HEK293T (cell line): ENCODE data around the gene PIK3AP1.

Experiments
- L3MBTL2 ChIP-seq: fragments of 450-650 bp; conservative IDR thresholded peaks from 2 replicates; pipeline ENCODE4 v1.6.1; 2016; ENCODE audit warnings: mild to moderate bottlenecking
- TF ChIP-seq, protein P1 (sequence below): fragments of 450-650 bp; IDR thresholded peaks from 2 replicates; pipeline ENCODE4 v1.6.1; 2016

DNA sequence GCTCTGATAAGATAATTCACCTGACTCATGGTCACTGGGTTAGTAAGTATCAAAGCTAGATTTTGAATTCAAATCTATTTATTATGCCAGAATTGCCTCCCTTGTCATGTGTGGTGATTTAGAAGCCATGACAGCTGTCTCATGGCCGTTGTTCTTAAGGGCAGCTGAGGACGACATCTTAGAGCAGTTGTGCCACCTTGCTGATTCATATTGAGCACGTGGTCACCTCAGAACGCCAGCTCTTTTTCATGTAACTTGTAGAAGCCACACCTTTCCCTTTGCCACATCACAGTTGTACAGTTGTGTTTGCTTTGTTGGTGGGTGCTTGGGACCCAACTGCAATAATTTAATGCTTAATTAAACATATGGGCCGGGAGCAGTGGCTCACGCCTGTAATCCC is 4.3 kb upstream of the PIK3AP1 start:
- TF ChIP-seq, protein P1, sequence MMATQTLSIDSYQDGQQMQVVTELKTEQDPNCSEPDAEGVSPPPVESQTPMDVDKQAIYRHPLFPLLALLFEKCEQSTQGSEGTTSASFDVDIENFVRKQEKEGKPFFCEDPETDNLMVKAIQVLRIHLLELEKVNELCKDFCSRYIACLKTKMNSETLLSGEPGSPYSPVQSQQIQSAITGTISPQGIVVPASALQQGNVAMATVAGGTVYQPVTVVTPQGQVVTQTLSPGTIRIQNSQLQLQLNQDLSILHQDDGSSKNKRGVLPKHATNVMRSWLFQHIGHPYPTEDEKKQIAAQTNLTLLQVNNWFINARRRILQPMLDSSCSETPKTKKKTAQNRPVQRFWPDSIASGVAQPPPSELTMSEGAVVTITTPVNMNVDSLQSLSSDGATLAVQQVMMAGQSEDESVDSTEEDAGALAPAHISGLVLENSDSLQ: no peak
- TF ChIP-seq L3MBTL2: no peak
